Fibroblast of skin of left biceps (primary cell): ENCODE measurements around the gene UACA.
A peak's percentile ranks its signal among the peaks of the same experiment; 100 is the strongest.

ENCODE experiments used
- DNase-seq, 2 experiments: peaks; one replicate each; pipeline ENCODE4 v3.0.0-alpha.2; 2013; ENCODE audit warnings: low read depth in 2 of 2

UACA gene

DNA sequence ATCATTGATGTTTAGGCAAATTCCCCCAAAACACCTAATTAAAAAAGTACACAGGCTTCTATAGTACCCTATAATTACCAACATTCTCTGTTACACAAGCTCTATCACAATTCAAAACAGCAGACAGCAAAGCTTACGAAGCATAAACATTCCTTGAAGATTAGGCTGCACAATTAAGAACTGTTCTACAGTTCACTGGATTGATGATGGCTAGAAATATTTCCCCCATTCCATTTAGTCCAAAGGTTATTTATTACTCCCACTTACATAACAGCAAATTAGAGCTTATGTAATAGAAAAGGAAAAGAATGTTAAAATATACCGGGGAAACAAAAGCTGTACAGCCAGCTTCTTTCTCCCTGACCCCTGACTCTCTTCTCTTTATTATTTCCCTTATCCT lies 49.3 kb downstream of the UACA start:
- DNase-seq: peak; percentile 41 to 45

DNA sequence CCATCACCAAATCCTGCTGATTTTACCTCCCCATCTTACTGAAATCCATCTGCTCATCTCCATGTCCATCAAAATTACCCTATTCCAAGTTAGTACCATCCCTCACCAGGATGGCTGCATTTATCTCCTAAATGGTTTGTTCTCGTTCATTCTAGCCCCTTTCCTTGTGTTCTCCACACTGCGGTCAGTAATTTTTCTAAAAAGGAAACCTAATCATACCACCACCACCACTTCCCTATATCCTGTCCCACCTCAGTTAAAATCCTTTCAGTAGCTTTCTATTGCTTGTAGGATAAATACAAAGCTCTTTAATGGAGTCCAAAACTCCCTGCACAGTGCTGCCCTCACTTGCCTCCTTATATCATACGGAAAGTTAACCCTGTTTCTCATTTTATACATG lies 51.1 kb downstream of the UACA start:
- DNase-seq: no peak

DNA sequence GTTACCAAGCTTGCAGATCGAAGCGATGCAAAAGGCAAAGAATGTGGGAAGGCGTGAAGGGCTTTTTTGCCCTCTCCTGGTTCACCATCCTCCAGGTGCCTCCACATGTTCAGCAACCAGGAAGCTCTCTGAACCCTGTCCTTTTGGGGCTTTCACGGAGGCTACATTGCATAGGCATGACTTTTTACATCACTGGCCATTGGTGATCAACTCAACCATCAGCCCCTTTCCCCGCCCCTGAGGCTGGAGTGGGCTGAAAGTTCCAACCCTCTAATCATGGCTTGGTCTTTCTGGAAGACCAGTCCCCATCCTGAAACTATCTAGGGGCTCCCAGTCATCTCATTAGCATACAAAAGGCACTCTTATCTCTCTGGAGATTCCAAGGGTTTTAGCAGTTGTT lies 52.6 kb downstream of the UACA start:
- no peak for DNase-seq

DNA sequence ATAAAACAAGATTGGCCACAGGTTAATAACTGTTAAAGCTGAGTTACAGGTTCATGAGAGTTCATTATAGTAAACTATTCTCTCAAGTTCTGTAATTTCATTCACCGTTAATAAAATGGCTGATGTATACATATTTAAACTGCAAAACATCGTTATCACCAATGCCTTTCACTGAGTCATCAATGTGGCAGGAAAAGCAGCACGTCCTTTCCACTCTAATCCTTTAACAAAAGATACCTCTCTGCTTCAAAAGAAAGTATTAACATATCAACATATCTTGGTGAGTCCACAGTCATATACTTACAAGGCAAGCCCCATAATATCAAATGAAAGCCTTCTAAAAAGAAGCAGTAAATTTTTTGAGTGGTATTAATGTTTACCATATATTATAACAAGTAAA lies 54.5 kb downstream of the UACA start:
- DNase-seq: no peak

DNA sequence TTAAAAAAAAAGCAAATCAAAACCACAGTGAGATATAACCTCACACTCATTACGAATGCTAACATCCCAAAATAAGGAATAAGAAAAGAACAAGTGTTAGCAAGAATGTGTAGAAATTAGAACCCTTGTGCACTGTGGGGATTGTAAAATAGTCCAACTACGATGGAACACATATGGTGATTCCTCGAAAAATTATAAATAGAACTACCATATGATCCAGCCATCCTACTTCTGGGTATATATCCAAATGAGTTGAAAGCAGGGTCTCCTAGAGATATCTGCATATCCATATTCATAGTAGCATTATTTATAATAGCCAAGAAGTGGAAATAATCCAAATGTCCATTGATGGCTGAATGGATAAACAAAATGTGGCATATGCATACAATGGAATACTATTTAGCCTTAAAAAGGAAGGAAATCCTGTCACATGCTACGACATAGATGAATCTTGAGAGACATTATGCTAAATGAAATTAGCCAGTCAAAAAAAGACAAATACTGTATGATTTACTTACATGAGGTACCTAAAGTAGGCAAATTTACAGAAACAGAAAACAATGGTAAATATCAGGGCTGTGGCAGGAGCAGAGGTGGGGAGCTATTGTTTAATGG lies 55.6 kb downstream of the UACA start:
- no peak for DNase-seq

DNA sequence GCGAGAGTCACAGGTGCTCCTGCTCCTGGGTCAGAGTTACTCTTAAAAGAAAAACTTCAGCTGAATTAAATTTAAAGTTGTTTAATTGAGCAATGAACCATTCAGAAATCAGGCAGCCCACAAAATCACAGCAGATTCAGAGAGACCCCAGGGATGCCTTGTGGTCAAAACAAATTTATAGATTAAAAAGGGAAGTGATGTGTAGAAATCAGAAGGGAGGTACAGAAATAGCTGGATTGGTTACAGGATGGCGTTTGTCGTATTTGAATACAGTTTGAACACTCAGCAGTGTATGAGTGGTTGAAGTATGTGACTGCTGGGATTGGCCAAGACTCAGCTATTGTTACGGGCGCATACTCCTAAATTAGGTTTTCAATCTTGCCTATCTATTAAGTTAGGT lies 58.6 kb downstream of the UACA start:
- DNase-seq: no peak

DNA sequence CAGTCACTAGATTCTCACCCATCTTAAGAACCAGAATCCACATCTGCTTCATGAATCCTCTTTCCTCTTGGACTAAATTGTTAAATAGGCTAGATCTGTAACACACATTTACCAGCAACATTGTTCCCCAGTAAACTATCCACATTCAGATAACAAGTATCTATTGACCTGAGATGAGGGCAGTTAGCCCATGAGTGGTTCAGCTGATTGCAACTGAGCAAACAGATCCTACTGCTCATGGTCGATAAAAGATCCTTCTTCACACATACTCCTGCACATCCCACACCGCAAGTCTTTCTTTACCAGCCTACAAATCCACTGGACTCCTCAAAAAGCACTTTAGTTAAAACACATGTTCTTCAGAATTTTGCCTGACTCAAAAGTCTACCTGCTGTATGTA lies 59.2 kb downstream of the UACA start:
- no peak for DNase-seq

DNA sequence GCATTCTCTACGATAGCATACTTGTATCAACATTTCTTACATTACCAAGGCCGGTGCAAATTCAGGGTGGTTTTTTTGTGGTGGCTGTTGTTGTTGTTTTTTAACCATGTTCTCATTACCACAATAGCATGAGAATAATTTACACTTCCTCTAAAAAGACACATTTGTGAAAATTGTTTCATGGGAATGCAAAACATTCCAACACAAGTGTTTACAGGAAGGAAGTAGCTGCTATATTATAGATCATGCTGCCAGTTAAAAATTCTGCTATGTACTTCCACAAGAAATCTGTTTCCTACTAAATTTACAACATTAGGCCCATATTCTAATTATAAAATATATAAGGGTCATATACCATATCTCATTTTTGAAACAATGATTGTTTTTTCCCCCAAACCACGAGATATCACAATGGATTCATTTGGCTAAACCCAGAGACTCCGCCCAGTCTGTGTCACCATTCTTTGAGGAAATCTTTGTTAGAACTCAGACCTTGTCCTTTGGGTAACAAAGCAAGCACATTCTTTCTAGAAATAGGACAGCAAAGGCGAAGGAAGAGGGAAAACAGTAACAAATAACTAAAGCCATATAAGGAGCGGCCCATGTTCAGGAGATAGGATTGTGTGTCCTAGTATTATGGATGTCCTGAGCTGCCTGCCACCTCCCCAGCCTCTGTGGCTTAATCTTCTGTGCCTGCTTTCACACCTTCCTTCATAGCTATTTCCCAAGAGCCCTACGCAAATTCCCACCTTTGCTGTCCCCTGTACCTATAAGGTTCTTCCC lies 60.1 kb downstream of the UACA start:
- no peak for DNase-seq

DNA sequence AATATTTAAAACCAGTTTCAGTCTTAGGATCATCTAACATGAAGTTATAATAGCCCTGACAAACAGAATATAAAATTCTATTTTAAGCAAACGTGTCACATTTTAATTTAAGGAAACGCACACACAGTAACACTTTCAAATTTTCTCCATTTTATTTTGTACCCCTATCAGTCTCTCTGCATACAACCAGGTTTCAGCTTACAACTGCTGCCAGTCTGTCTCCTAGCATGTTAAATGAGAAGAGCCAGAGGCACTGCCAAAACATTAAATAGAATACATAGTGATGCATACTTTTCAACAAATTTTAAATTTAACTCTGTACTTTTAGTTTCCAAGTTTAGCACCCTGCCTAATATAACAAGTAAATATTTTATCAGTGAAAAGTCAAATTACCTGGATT lies 60.8 kb downstream of the UACA start:
- no peak for DNase-seq

DNA sequence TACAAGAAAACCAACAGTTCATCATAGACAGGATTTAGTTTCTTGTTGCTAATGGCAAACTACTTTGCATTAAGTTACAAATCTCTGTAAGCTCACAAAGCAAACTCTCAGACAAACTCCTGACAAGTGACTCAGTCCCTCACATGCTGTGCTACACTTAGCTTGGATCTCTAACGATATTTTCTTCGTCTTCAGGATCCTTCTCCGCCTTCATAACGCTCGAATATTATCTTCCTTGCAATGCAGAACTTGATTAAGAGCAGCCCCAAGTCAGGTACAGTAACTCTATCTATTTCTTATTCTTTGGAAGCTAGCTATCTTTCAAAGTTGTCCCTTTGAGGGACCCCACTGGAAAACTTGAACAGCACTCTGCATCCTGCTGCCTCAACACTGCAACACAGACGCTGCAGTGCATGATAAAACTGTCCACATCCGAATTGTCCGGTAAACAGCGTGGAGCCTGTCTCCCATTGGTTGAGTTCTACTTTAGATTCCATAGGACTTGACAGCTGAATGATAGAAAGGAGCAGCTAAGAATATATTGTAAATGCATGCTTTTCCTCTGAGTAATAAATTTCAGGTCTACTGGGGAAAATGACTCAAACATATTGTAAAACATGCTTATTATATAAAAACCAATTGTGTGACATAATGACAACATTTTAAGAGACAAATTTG lies 61.3 kb downstream of the UACA start:
- DNase-seq: no peak

DNA sequence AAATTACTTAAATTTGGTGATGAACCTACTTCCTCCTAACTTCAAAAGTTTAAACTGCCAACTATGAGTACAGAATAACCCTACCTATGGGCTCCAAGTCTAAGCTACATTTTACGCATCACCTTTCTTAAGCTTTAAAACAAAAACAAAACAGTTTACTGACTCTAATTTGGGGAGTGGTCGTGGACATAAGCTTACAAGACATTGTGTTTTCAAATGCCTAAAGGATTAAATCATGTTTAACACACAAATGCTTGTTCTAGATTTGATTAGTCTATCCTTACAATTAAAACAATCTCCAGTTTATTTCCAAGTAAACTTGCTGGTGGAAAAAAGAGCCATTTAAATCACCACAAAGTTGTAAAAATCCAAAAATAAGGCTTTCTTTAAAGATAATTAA lies 62.2 kb downstream of the UACA start:
- no peak for DNase-seq

DNA sequence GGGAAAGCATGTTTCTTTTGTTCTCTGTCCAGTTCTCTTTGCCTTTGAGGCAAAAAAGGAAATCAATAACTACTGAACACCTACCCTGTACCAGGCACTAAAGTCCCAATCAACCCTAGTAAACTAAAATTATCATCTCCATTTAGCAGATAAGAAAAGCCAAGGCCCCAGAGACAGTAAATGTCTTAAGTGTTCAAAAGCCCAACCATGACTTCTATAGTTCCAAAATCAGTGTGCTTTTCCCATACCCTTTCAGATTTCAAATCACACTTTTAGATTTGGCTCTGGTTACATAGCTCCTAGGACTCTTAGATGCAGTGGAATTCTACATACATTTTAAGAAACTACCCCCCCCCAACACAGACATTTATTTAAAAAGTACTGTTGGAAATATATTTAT lies 63.5 kb downstream of the UACA start:
- no peak for DNase-seq

DNA sequence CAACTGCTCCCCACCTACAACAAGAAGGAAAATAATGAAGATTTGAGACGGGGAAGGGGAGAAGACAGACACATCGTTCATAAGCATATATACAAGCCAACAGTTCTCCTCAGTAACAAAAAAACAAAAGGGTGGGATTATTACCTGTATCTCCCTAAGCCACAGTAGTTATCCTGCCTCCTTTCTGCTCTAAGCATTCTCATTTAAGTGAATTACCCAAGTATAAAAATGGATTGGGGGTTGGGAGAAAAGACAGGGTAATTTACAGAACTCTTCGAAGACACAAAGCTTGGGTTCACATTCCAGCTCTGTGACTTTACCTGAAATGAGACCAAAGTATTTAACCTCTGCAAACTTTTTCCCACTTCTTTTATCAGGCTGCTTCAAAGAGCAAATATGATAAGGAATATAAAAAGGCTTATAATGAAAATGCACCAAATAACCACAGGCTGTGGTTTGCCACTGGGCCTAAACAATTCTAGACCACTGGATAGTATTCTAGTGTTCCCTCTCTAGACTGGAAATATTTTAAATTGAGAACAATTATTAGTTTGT lies 64.4 kb downstream of the UACA start:
- no peak for DNase-seq

DNA sequence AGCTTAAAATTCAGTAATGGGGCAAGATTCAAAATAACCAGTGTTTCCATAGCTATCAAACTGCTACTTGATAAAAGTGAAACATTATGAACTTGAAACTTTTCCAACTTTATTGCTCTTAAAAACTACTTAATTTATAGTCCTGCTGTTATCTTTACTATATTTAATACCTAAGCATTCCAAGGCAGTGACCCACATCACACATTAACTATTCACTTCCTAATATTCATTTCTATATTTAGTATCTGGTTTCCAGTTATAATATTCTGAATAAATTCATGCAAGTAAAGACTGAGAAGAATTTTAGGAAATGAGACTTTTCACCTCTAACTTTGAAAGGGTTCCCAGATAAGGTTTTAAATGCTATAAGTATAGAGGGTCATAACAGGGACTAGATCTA lies 64.9 kb downstream of the UACA start:
- DNase-seq: no peak

DNA sequence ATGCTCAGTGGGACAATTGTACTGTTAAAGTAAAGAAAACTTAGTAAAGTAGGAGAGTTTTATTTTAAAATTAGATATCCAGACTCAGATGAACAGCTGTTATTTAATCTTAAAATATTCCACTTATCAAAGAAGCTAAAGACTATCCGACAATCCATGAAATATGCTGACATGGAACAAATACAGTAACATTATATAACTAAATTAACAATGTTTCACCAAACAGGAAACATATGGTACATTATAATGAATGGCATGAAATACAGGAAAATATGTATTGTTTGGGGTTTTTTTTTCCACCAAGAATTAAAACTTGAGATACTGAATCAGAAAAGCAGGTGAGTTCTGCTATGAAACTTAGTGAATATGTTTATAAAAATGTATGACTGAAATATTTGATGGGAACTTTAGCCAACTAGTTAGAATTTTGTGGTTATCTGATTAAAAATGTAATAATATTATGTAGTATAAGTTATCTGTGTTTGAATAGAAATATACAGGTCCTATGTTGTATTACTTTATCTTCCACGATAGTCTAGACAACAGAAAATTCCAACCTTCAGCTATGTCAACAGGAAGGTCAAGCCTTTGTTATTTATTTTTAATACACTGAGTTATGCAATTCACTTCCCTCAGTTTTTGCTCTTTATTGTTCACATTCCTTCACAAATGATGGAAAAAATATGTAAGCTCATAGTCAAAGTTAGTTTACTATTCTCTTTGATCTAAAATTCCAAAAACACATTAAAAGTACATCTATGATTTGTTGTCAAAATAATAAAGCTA lies 72.7 kb downstream of the UACA start:
- no peak for DNase-seq

DNA sequence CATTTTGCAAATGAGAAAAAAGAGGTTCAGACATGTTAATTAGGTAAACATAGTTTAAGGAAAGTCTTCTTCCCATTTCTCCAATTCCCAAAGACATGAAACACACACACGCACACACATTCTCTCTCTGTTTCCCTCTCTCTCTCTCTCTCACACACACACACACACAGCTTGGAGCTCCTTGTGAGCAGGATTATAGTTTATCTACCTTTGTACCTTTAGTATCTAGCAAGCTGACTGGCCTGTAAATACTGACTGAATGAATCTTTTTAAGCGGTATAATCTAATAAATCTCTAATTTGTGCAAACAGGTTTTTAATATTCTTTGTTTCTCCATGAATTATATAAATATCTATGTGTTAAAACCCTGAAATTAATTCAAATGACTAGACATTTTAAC lies 73.3 kb downstream of the UACA start:
- DNase-seq: no peak

DNA sequence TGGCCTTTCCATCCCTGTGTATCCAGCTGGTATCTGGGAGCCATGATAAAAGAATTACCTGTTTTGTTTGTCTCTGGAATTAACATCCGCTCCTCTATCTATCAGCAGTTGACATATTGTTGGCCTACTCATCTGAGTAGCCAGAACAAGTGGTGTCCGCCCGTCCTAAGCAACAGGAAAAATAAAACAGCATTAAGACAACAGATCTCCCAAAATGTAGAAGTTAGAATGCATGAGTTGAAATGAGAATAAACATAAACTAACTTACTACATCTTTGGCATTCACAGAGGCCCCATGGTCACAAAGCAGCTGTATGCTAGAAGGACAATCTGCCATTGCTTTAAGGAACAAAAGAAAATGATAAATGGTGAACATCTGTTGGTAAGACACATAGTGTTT lies 75.9 kb downstream of the UACA start:
- no peak for DNase-seq

DNA sequence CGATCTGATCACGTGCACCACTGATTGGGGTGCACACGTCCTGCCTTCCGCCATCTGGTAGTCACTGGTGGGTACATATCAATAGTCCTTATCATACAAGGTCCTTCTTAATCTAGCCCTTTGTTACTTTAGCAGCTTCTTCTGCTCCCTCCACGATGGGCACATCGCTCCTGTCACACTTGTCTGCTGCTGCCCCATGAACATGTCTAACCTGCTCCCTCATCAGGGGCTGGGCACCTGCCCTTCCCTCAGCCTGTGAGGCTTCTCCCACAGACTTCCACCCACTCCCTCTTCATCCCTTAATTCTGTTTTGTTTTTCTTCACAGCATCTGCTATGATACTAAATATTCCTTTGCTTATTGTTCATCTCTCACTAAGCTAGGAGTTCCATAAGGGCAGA lies 82.5 kb downstream of the UACA start:
- no peak for DNase-seq

DNA sequence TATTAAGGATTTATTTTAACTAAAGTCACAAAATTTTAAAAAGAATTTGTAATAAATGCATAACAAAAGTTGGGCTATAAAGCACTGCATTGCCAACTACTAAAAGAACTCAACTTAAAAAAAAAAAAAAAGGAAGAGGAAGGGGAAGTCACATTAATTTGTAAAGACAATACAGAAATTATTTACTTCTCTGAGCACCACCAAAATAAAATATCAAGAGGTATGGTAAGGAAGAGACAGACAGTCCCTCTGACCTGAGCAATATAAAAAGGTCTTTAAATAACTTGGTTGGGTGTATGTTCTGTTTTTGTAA lies 83.5 kb downstream of the UACA start:
- DNase-seq: no peak

DNA sequence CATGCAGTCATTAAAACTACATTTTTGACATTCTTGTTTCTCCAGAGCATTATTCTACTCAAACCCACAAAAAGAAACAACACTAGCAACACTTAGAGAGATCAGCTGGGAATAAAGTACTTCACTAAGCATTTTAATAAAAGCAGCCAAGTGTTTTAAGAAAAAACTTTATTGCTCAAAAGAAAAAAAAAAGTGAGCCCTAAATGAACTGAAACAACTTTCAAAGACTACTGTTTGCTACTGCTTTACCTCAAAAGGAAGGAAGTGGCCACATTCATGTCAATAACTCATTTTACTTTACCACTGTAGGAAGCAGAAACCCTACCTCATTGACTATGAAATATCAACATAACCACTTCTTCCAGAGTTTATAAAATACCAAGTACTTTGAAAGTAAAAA lies 91.3 kb downstream of the UACA start:
- peak in 1 of 2 experiments; percentile 9 for DNase-seq

DNA sequence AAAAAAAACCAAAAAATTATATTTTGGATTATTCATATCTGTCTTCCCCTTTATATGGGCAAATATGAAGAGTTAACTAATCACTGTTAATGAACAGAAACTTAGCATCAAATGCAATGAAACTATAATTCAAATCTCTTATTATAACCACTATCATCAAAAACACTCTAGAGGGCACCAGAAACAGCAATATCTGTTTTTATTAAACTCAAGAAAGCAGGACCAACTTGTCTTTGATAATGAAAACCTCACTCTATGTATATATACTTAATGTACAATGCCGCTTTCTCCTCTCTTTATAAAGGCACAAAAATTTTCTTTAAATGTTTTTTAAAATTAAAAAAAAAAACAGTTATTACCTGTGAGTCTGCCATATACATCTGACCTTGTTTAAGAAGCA lies 92.7 kb downstream of the UACA start:
- no peak for DNase-seq

DNA sequence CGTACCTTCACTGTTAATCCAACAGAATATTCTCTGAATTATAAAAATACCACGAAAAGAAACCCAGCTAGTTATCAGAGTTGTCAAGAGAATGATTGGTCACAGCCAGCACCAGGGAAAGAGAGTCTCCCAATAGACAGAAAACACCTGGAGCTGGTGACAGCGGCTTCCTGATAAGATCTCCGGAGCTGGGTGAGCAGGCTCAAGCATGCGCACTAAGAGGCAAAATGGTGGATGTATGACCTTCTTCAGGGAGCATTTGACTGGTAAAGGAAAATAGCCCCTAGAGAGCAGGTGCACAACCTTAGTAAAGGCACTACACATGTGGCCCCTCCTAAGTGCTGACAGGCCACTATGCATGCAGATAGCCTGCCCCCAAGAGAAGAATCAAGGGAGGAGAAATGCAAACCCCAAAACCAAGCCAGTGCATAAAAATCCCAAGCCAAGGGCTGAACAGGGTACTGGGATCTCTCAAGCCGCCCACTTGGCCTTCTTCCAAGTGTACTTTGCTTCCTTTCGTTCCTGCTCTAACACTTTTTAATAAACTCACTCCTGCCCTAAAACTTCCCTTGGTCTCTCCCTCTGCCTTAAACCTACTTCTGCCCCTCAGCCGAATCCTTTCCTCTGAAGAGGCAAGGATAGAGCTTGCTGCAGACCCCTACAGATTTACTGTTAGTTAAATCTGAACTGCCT lies 93.2 kb downstream of the UACA start:
- no peak for DNase-seq
